ENCODE measurements around the gene WNT5B.
A peak's percentile ranks its signal among the peaks of the same experiment; 100 is the strongest.
"Not testable (repeated sequence)": the region's sequence is repeated elsewhere in the genome, so short reads cannot be mapped to it uniquely, and the experiment has no call there.

WNT5B gene

DNA sequence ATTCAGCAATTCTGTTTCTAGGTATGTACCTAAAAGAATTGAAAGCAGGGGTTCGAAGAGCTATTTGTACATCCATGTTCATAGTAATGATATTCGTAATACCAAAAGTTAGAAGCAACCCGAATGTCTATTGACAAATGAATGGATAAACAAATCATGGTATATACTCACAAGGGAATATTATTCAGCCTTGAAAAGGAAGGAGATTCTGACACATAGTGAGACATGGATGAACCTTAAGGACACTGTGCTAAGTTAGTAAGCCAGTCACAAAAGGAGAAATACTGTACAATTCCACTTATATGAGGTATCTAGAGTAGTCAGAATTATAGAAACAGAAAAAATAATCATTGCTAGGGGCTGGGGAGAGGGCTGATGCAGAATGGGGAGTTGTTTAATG, 30.3 kb upstream of the WNT5B start:
- DNase-seq, result no peak

DNA sequence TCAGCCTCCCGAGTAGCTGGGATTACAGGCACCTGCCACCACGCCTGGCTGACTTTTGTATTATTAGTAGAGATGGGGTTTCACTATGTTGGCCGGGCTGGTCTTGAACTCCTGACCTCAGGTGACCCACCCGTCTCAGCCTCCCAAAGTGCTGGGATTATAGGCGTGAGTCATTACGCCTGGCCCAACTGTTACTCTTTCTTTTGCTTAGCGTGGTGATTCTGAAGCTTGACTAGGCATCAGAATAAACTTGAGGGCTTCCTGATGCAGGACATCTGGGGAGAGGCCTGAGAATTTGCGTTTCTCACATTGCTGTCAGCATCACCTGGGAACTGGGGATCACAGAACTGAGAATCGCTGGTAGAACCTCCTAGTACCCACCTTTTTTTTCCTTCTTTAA, 26.3 kb upstream of the WNT5B start:
- DNase-seq, result not testable (repeated sequence)

DNA sequence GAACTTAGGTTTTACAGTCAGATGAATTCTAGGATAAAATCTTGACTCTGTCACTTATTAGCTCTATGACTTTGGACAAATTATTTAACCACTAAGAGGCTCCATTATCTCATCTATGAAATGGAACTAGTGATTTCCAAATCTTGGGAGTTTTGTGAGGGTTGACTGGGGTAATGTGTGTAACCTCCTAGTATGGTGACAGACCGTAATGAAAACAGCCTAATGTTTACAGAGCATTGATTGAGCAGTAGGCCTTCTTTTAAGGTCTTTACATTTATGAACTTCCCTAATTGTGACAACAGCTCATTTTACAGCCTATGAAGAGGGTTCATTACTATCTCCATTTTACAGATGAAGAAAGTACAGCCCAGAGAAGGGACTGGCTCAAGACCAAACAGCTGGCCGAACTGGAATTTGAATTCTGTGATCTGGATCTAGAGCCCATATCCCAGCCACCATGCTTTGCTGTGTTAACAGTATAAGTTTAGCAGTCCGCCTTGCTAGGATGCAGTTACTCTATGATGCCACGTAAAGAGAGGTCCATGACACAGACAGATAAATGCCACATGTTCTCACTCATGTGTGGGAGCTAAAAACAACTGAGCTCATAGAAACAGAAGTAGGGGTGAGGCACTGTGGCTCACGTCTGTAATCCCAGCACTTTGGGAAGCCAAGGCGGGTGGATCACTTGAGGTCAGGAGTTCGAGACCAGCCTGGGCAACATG, 25.6 kb upstream of the WNT5B start:
- DNase-seq, result no peak

DNA sequence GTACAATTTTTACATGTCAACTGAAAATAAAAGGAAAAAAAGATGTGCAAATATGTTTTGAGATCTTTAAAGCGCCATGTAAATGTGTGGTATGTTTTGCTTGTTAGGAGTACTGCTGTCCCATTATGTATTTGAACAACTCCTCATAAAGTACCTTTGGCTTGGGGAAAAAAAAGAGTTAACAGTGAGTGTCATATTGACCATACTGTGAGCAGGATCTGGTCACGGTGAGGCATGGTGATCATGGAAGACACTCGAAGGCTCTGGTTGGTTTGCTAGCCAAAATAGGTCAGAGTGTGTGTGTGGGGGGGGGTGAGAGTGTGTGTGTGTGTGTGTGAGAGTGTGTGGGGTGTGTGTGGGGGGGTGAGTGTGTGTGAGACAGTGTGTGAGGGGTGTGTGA, 24.6 kb upstream of the WNT5B start:
- no peak for DNase-seq

DNA sequence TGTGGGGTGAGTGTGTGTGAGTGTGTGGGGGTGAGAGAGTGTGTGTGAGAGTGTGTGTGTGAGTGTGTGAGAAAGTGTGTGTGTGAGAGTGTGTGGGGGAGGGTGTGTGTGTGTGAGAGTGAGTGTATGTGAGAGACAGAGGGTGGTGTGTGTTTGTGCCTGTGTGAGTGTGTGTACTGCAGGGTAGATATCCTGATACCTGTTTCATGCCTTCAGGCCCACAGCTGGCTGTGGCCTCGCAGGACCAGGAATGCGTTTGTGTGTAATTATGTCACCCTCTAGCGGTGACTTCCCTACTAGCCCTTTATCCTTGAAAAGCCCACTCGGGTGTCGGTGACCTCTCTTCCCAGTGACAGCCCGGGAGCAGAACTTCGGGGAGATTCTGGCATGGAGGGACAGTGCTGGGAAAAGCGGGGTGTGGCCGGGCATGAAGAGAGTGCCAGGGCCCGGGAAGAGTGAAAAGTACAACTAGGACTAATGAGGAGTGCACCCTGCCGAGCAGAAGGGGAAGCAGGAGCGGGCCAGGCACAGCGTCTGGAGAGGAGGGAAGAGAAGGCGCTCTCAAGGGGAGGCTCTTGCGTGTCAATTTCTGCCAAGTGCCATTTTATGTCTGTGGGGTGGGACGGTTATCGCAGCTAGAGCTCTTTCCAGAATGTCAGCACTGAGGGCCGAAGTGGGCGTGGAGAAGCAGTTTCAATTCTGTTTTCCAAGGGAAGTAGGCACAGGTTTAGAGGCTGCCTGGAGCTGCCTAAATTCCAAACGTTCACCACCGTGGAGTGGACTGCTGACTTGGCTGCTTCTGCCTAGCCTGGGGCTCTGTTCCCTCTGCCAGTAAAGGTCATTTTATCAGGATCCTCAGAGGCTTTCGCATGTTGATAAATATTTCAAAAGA, 23.7 kb upstream of the WNT5B start:
- peak; percentile 81 for DNase-seq

DNA sequence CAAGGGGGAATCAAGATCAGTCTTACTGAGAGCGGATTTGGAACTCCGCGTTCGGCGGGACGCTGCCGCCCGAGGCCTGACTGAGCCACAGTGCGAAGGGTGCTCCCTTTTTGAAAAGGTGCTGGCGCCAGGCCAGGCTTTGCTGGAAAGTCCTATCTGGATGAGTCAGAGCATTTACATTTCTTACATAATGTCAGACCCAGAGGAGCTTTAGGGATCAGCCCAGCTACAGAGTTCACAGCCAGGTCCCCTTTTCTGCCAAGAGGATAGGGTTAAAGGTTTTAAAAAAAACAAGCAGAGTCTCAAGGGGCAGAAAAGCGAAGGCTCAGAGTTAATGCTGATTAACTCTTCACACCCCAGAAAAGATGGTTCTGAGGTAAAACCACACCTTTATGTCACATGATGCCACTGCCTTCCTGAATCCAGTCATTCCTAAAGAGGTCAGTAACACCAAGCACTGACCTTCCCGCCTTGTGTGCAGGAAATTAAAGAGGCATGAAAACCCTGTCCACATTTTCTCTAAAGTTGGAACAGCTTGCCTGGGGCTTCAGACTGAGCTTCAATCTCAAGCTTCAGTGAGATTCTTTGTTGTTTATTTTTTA, 22.9 kb upstream of the WNT5B start:
- DNase-seq, result peak; percentile 88

DNA sequence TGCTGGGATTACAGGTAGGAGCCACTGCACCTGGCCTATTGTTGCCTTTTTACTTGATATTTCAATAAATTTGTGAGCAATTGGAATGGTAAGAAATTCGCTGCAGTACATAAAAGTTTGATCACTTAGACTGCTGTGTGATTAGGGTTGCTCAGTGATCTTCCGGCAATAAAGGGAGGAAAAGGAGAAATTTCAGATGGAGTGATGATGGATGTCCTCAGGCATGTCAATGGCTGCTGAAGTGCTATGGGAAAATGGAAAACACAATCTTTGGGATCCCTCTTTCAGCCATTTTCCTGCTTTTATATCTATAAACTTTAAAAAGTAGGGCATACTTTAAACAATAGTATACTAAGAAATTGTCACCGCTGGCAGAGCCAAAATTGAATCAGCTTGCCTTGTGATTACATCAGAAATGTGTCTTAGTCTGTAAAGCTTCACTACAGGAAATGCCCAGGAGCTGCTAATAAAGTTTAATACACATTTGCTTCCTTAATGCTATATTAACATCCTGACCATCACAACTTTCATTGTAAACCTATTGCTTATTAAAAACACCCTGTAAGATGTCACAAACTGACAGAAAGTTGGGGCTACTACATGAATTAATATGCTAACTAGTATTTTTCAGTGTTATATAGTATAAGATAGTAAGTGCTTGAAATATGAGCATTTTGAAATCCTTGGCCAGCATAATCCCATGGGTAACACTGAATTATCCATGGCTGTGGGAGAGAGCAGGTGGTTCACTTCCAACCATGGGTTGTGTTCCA, 20.9 kb upstream of the WNT5B start:
- DNase-seq, result peak; percentile 67

DNA sequence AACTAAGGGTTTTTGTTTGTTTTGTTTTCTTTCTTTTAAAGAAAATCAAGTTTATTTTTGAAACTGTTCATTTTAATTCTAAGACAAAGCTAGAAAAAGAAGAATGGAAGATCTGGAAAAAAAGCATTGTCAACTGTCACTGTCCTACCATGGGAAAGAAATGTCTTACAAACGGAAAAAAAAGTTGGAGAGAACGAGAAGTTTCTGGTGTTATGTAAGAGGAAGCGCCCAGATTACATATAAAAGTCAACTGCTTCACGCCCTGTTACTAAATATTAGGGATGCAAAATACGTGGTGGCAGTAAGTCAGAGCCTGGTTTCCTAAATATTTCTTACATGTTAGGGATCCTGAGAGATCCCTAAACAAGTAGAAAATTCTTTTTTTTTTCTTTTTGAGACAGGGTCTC, 20.3 kb upstream of the WNT5B start:
- no peak for DNase-seq

DNA sequence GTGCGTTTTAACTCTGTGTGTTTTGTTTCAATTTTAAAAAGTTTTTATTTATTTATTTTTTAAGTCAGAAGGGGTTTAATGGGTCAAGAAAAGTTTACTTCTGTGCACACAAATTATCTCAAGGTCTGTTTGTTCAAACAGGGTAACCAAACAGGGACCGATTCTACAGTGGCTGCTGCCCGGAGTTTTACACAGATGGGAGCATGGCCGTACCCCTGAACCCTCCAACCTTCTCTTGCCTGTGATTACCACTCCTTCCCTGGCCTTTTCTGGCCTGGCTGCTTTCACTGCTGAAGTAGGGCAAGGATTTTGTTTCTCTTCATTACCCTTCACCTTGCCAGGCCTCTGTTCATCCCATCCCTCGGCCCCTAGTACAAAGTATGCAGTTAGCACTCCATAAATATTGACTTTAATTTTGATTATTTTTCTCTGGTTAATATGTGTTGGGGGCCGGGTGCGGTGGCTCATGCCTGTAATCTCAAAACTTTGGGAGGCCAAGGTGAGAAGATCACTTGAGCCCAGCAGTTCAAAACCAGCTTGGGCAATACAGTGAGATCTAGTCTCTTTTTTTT, 18.9 kb upstream of the WNT5B start:
- DNase-seq, result no peak

DNA sequence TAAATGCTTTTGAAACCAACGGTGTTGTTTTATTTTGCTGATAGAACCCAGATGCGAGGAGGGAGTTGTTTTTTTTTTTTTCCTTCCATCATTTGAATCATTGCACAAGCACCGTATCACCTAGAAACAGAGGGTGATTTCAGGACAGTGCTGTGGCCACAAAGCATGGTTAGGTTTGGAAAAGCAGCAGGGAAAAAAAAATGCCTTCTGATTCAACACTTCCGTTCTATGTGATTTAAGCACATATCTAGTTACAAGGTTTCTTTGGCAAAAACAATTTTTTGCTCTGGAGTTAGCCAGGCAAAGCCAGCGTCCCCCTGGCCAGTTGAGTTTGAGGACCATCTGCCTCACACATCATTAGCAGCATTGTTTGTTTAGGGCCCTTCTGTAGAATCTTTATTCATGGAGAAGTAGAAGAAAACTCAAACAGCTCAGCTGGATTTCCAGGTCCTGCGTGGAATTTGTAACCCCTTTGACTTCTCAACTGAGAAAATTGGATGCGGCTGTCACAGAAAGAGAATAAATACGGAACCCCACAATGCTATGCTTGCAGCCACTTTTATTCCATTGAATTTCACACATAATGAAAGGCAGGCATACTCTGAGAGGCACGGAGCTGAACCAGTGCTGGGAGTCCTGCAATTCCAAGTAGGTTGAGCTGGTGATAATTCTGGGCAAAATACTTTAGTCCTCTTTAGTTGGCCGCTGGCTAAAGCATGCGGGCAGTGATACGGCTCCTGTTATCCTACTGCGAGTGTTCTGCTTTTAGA, 17.0 kb upstream of the WNT5B start:
- peak; percentile 71 for DNase-seq

DNA sequence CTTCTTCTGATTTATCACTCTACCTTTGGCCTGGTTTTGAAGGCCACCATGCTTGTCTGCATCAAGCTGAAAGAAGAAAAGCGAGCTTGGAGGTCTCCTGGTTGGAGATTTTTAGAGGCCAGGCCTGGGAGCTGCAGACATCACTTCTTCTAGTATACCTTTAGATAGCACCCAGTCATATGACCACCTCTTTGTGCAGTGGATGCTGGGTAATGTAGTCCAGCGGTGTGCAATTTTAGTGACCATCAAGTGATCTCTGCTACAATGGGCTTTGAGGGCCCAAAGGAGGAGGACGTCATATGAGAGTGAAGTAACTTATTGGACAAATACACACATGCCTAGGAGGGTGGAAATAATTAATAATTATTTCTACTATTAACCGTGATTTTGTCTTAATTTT, 15.2 kb upstream of the WNT5B start:
- no peak for DNase-seq

DNA sequence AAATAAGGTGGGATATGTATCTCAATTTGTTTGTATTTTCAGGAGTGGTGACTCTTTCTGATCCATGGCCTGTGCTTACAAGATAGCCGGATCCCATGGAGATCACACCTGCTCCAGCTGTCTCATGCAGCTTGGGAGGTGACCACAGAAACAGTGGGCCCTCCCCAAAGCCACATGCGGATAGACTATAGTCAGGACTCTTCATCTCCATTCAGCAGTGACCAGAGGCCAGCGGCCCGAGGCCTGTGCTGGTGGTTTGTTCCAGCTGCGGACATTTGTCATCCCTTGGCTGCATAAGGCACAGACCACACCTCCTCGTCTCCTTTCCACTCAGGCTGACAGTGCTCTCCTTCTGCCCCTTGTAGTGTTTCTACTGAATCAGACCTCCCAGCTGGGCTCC, 14.7 kb upstream of the WNT5B start:
- no peak for DNase-seq

DNA sequence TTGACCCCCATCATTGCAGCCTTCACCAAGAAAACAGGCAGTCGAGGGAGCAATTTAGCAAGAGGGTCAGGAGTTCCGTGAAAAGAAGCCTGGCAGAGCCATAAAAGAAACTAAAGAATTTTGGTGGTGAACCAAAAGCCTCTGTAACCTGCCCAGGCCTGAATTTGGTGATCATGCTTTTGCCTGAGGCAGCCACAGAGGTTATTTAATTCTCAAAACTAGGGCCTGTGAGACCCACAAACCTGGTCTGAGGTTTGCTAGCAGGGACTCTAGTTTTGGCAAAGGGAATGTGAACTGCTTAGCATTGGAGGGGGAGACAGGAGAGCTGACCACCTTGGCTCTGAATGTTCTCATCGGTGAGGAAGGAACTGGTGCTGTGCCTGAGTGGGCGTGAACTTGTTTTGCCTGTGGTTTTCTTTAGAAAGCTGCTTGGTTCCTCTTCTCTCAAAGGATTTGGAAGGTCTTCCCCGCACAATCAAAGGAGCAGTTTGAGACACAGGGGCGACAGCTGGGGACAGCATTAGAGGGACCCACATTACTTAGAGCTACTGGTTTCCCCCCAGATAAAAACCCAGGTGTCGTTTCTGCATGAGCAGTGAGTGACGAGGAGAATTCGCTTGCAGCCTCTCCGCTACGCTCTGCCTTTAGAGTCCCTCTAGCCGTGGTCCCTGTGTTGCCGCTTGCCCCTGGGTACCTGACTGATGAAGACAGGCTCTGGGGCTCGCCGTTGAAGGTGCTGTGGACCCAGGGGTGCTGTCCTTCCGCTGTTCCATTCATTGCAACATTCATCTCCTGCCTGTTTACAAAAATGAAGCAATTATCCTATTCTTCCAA, 12.6 kb upstream of the WNT5B start:
- no peak for DNase-seq

DNA sequence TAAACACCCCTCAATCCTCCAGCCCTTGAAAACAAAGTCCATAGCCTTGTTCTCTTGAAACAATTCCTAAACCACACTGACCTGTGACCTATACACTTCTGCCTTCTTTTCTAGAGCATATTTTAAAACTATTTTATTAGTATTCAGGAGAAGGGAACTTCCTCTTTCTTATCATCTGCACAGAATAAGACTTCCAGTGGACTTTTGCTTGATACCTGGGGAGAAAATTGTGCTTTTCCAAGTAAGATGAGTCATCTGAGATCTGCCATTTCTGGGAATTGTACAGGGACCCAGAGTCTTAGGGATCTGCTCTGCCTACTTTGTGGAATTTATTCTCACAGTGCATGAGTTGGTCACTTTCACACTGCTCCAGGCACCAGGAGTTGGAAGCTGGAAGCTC, 10.5 kb upstream of the WNT5B start:
- DNase-seq, result peak; percentile 37

DNA sequence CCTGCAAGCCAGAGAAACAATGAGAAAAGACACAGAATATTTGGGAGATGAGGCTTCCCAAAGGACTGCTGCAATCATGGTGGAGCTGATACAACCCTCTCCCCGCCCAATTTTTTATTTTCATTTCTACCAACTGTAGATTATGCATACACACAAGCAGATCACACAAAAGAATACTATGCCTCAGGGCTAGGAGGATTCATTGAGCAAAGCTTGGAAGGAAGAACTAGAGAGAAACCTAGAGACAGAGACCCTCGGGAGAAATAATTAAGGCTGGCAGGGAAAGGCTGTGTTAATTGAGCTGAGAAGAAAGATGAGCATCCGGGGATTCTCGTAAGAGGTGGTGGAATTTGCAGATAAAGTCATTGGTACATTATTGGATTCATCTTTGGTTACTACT, 9.9 kb upstream of the WNT5B start:
- no peak for DNase-seq

DNA sequence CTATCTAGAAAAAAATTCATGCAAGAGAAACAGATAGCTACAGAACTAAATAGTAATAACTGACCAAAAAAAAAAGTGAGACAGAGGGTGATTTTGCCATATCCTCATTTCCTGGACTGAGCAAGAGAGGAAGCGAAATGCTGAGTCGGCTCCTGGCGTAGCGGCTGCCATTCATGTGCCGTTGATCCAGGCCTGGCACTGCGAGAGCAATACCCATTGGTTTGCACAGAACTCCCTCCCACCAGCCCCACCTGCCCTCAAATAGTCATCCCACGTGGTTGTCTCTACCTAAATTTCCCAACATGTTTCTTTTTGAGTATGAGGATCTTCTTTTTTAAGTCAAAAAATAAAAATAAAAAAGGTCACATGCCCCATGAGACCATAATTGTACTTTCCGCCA, 9.4 kb upstream of the WNT5B start:
- no peak for DNase-seq

DNA sequence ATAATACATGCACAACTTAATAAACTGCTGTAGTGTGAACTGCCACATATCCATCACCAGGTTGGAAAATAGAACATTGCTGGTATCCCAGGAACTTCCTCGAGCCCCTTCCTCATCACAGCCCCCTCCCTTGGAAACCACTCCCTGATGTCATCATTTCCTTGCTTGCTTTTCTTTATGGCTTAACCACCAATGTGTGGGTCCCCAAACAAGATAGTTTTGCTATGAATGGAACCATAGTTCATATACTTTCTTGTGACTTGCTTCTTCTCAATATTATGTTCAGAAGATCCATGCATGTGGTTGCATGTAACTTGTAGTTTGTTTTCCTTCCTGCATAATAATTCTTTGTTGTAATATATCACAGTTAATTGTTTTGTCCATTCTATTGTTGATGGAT, 8.9 kb upstream of the WNT5B start:
- no peak for DNase-seq

DNA sequence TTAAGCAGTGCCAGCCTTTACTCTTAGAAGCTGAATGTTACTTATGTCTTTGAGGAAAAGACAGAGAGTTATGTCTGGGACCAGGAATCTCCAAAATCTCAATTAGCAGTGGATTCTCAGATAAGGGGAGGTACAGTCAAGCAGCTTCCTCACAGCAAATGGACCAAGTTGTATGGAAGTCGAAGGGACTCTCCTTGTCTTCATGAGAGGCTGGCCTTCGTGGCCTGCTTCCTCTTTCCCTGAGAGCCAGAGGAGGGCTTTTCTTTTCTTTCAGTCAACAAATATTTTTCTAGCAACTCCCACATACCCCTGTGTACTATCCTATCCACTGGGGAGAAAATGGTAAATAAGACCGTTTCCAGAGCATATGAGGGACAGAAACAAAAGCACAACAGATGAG, 6.6 kb upstream of the WNT5B start:
- DNase-seq, result no peak

DNA sequence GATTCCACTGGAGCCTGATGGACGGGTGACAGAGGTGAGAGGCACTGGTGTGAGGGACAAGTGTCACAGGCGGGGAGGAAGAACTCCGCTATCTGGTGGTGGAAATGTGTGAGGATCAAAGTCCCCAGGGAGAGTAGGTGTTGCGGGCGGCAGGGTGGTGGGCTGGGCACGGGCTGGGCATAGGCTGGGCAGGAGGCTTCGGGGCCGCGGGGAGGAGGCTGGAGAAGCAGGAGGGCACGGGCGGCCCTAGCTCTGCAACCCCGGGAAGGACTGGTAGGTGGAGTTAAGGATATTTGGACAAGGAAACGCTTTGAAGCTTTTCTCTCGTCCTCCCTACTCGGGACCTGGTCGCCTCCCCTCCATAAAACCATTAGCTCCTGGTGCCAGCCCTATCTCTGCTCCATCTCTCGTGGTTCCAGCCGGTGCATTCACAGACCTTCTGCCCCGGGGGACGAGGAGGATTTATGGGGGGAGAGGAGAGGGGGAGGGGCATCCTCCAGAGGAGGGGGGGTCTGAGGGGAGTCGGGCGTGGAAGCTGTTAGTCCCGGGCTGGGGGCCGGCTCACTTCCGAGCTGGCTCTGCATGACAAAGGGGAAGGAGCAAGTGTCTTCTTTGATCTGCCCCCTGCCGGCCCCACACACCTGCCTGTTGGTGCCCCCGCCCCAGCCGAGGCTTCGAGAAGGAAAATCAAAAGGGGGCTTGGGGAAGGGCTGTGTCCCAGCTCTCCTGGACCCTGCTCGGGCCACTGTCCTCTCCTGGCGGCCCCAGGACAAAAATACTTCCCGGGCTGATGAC, 504 bp downstream of the WNT5B start:
- no peak for DNase-seq
